NB4 (cell line): ENCODE data around the gene REPS2.

Experiments used
- DNase-seq: peaks from one replicate; pipeline ENCODE4 v3.0.0; 2010; ENCODE audit warnings: low read depth
- H3K4me3 ChIP-seq: one replicate; pipeline ENCODE4 v1.5.1; 2011; ENCODE audit warnings: mild to moderate bottlenecking, low read depth, low read length, moderate library complexity
- CTCF ChIP-seq: IDR thresholded peaks from one replicate; pipeline ENCODE4 v1.5.1; 2012; ENCODE audit warnings: low read depth, low read length
- MAX ChIP-seq: IDR thresholded peaks from 2 replicates; pipeline ENCODE4 v1.6.1; 2011; ENCODE audit warnings: low read depth, low read length
- MYC ChIP-seq: IDR thresholded peaks from 2 replicates; pipeline ENCODE4 v1.6.1; 2011; ENCODE audit warnings: low read depth, low read length
- POLR2A ChIP-seq: IDR thresholded peaks from 2 replicates; pipeline ENCODE4 v1.6.1; 2011; ENCODE audit warnings: mild to moderate bottlenecking; ENCODE audit not compliant: insufficient read length; ENCODE audit errors: extremely low read depth

The REPS2 gene

GRCh38 chrX:17035111-17035510 lies 88.7 kb downstream of the REPS2 start:
- TF ChIP-seq POLR2A (no peak), MAX (no peak)
- no peak for DNase-seq
- H3K4me3 ChIP-seq = no peak overlapping the region

- H3K4me3 ChIP-seq = no peak overlapping the region
- DNase-seq = no peak
- TF ChIP-seq POLR2A = no peak
- TF ChIP-seq MYC = no peak
- TF ChIP-seq MAX = no peak
- no peak for TF ChIP-seq CTCF
These were observed 89.9 kb downstream of the REPS2 start for GRCh38 chrX:17036171-17036961.

- TF ChIP-seq POLR2A = no peak
- TF ChIP-seq MAX = no peak
- TF ChIP-seq MYC = no peak
- no peak for TF ChIP-seq CTCF
- H3K4me3 ChIP-seq = no peak overlapping the region
- DNase-seq = no peak
These were observed 91.8 kb downstream of the REPS2 start for GRCh38 chrX:17038277-17038676.

- no peak for TF ChIP-seq POLR2A
- TF ChIP-seq MAX = no peak
- no peak for DNase-seq
- no peak overlapping the region for H3K4me3 ChIP-seq
These were observed 92.3 kb downstream of the REPS2 start for GRCh38 chrX:17038681-17039161.

- no peak for DNase-seq
- H3K4me3 ChIP-seq = no peak overlapping the region
- TF ChIP-seq MYC (no peak), MAX (no peak), POLR2A (no peak), CTCF (no peak)
These were observed 93.4 kb downstream of the REPS2 start for GRCh38 chrX:17039826-17040225.

GRCh38 chrX:17040711-17041110 lies 94.3 kb downstream of the REPS2 start:
- no peak for DNase-seq
- TF ChIP-seq MAX (no peak), POLR2A (no peak), MYC (no peak), CTCF (no peak)
- no peak overlapping the region for H3K4me3 ChIP-seq

- no peak for TF ChIP-seq POLR2A
- TF ChIP-seq CTCF = no peak
- no peak for TF ChIP-seq MYC
- no peak for TF ChIP-seq MAX
- no peak for DNase-seq
- H3K4me3 ChIP-seq = no peak overlapping the region
These were observed 95.6 kb downstream of the REPS2 start for GRCh38 chrX:17042037-17042436.
